Breast epithelium (tissue), 4 donors: ENCODE measurements around the gene CDCA4. TPM values are rescaled to one million over a fixed set of nuclear protein-coding genes. Genes with fewer than 3 reads are reported as not detected.

Experiments used
- DNase-seq, 2 donors: peaks; one replicate each; pipeline ENCODE4 v3.0.0-alpha.2; 2019; ENCODE audit warnings: low spot score in 2 of 2
- H3K27ac ChIP-seq, 2 donors: fragments of 200-600 bp; sonication (generic) in 1 of 2; one replicate each; pipeline ENCODE4 v1.5.1; 2016 to 2019; ENCODE audit warnings: mild to moderate bottlenecking in 1 of 2
- H3K27me3 ChIP-seq, 2 donors: fragments of 200-600 bp; sonication (generic) in 1 of 2; one replicate each; pipeline versions ENCODE4 v1.5.1 to v1.6.0; 2017 to 2019; ENCODE audit warnings: control low read depth in 1 of 2, mild to moderate bottlenecking in 1 of 2
- H3K36me3 ChIP-seq: fragments of 200-600 bp; one replicate; pipeline ENCODE4 v1.5.1; 2019
- H3K4me1 ChIP-seq, 2 donors: fragments of 200-600 bp; sonication (generic); one replicate each; pipeline ENCODE4 v1.5.1; 2016 to 2019; ENCODE audit warnings: control low read depth in 1 of 2
- H3K4me3 ChIP-seq, 3 donors: fragments of 200-600 bp; sonication (generic); 1 replicate in 2 of 3; 2 replicates in 1 of 3; pipeline ENCODE4 v1.5.1; 2016 to 2019; ENCODE audit warnings: mild to moderate bottlenecking in 3 of 3, moderate library complexity in 2 of 3
- H3K9me3 ChIP-seq, 2 donors: fragments of 200-600 bp; sonication (generic) in 1 of 2; one replicate each; pipeline ENCODE4 v1.5.1; 2016 to 2019; ENCODE audit warnings: control low read depth in 1 of 2
- CTCF ChIP-seq, 3 donors: fragments of 450-650 bp; IDR thresholded peaks; one replicate each; pipeline ENCODE4 v1.5.1; 2016 to 2017; ENCODE audit warnings: antibody characterized with exemption in 3 of 3, mild to moderate bottlenecking in 3 of 3, moderate library complexity in 3 of 3
- POLR2A ChIP-seq: fragments of 450-650 bp; IDR thresholded peaks from one replicate; pipeline ENCODE4 v1.6.1; 2016; ENCODE audit warnings: antibody characterized with exemption, mild to moderate bottlenecking, moderate library complexity
- POLR2AphosphoS5 ChIP-seq, 3 donors: sonication (generic); formaldehyde crosslinking; IDR thresholded peaks; one replicate each; pipeline ENCODE4 v1.6.1; 2017; ENCODE audit warnings: antibody characterized with exemption in 3 of 3
- intact Hi-C: fragments of 100-400 bp; cut with DNase I; formaldehyde crosslinking; loops from one replicate; pipeline ENCODE4 v1.15.1; 2023; ENCODE audit warnings: low total_unique reads
- total RNA-seq, 3 donors: library from RNA; depleted of rRNA; stranded (reverse); fragments of >200 nt; gene quantifications; one replicate each; pipeline ENCODE4 v1.1.0, GENCODE V29; 2016

Gene CDCA4
- total RNA-seq, 3 donors from 2014 or later: 5.1 to 10.4 (median 10.2) TPM

- H3K27ac ChIP-seq: no peak overlapping the region
- intact Hi-C loops: no loop called here
These were observed 6.3 kb downstream of the CDCA4 start for GRCh38 chr14:105014631-105015030.

GRCh38 chr14:105014032-105014431, 6.9 kb downstream of the CDCA4 start:
- Histone ChIP-seq H3K36me3 (no peaks in the 10 kb centered on the region), H3K27ac (no peak overlapping the region), H3K27me3 (no peaks in the 10 kb centered on the region), H3K9me3 (no peaks in the 10 kb centered on the region), H3K4me3 (no peak overlapping the region), H3K4me1 (peaks cover 2 to 7% of the 10 kb centered on the region in 2 donors)
- intact Hi-C loops: no loop called here
- no peak for DNase-seq
- TF ChIP-seq POLR2A (no peak), CTCF (IDR thresholded peaks at IDR 0.05) (no peak), POLR2AphosphoS5 (IDR thresholded peaks at IDR 0.05) (no peak)

More at GRCh38 chr14:105014631-105015030, 6.3 kb downstream of the CDCA4 start:
- no peak for DNase-seq
- no peak overlapping the region for H3K4me3 ChIP-seq
- no peaks in the 10 kb centered on the region for H3K27me3 ChIP-seq
- peaks cover 5 to 10% of the 10 kb centered on the region in 2 donors for H3K4me1 ChIP-seq
- H3K36me3 ChIP-seq: no peaks in the 10 kb centered on the region
- TF ChIP-seq CTCF (IDR thresholded peaks at IDR 0.05) (no peak), POLR2A (no peak), POLR2AphosphoS5 (IDR thresholded peaks at IDR 0.05) (no peak)
- H3K9me3 ChIP-seq: no peaks in the 10 kb centered on the region

GRCh38 chr14:105013150-105013785, 7.6 kb downstream of the CDCA4 start:
- Histone ChIP-seq H3K9me3 (no peaks in the 10 kb centered on the region), H3K27me3 (no peaks in the 10 kb centered on the region), H3K4me1 (peaks cover 0 to 7% of the 10 kb centered on the region in 2 donors), H3K4me3 (no peak overlapping the region), H3K36me3 (no peaks in the 10 kb centered on the region), H3K27ac (no peak overlapping the region)
- no peak for DNase-seq
- TF ChIP-seq POLR2A (no peak), POLR2AphosphoS5 (IDR thresholded peaks at IDR 0.05) (no peak), CTCF (IDR thresholded peaks at IDR 0.05) (no peak)
- intact Hi-C loops: no loop called here

- peak in 1 of 3 donors; percentile 47 for TF ChIP-seq CTCF (IDR thresholded peaks at IDR 0.05)
- TF ChIP-seq POLR2A: no peak
- no peak overlapping the region for H3K27ac ChIP-seq
- H3K27me3 ChIP-seq: no peaks in the 10 kb centered on the region
- intact Hi-C loops: no loop called here
- H3K36me3 ChIP-seq: no peaks in the 10 kb centered on the region
- H3K9me3 ChIP-seq: no peaks in the 10 kb centered on the region
- H3K4me3 ChIP-seq: no peak overlapping the region
- no peak for DNase-seq
- peaks cover 0 to 7% of the 10 kb centered on the region in 2 donors for H3K4me1 ChIP-seq
These were observed 8.5 kb downstream of the CDCA4 start for GRCh38 chr14:105012171-105012985.
